Activated CD4-positive, alpha-beta memory T cell treated with anti-CD3 and anti-CD28 coated beads for 36 hours (primary cell): ENCODE results near the gene IL2RA. TPM values are rescaled to one million over a fixed set of nuclear protein-coding genes. Genes with fewer than 3 reads are reported as not detected.
"Not testable (repeated sequence)": the region's sequence is repeated elsewhere in the genome, so short reads cannot be mapped to it uniquely, and the experiment has no call there.

ENCODE experiments used
- CTCF ChIA-PET: fragments of 350-600 bp; sonication (Branson Sonifier 250); formaldehyde crosslinking; loops from one replicate; lab custom pipeline; 2021; ENCODE audit warnings: antibody characterized with exemption, inconsistent platforms; lab: Charles Lee
- POLR2A ChIA-PET: fragments of 350-600 bp; sonication (Branson Sonifier 250); formaldehyde crosslinking; loops from one replicate; lab custom pipeline; 2021; ENCODE audit warnings: antibody characterized with exemption; lab: Charles Lee
- DNase-seq: peaks from one replicate; pipeline ENCODE4 v3.0.0-alpha.2; 2020
- H3K27ac Mint-ChIP-seq: one replicate; pipeline ENCODE4 v1.8.0; 2021; ENCODE audit warnings: mixed read lengths
- H3K27me3 Mint-ChIP-seq: one replicate; pipeline ENCODE4 v1.8.0; 2021; ENCODE audit warnings: mixed read lengths
- H3K36me3 Mint-ChIP-seq: one replicate; pipeline ENCODE4 v1.8.0; 2021; ENCODE audit warnings: mixed read lengths
- H3K4me1 Mint-ChIP-seq: one replicate; pipeline ENCODE4 v1.8.0; 2021; ENCODE audit warnings: low read depth, mixed read lengths
- H3K4me3 Mint-ChIP-seq: one replicate; pipeline ENCODE4 v1.8.0; 2021; ENCODE audit warnings: mild to moderate bottlenecking, mixed read lengths
- H3K9me3 Mint-ChIP-seq: one replicate; pipeline ENCODE4 v1.8.0; 2021; ENCODE audit warnings: mixed read lengths
- intact Hi-C: fragments of 100-400 bp; cut with micrococcal nuclease; formaldehyde crosslinking; loops from one replicate; pipeline ENCODE4 v1.15.1; 2023
- total RNA-seq, 2 experiments: library from RNA; stranded (reverse); gene quantifications; one replicate each; pipeline ENCODE4 v1.2.3, GENCODE V29; 2021

IL2RA gene
- total RNA-seq, 2 experiments from 2014 or later = 961 to 988 TPM

DNA sequence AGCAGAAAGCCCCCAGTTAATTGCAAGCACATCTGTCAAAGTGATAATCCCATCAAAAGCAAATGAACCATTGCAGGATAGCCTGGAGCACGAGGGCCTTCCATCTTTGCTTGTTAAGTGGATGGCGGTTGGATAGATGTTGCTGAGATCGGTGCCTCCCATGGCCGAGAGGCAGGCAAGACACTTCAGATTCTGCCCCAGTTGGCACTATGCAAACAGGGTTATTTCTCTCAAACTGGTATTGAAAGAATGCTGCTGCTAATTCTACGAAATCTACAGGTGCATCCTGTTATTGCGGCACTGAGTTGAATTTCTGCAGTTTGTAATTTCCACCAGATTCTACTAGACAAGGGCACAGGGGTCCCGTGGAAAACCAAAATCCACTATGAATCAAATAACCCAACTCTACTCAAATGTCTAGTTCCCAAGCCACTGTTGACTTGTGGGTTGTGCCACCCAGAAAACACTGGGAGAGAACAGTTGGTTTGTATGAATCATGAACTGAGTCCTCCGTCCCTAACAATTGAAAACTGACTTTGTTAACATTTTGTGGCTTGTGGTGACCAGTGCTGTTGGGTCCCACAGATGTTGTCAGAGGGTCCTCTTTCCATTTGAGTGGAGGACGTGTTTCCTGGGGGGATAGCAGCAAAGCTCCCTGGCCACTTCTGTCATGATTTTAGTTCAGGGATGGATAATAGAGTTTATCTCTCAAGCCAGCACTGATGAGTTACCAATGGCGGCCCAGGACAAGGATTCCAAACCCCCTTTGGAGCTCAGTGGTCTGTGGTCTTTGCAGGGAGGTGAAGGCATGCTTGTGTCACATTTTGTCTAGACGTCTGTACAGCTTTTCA lies 7.1 kb upstream of the IL2RA start:
- ChIA-PET CTCF (interaction anchor here (0.7 to 10.3 kb wide), 5 partner anchors 9 to 18 kb away, joined by 4 to 112 read pairs (median 12); no protein-coding TSS in a partner anchor), POLR2A (interaction anchor here (0.7 to 14.3 kb wide), 6 partner anchors 8 to 373 kb away, joined by 3 to 343 read pairs (median 43); partner anchors contain the start of gene IL2RA)
- Mint-ChIP-seq H3K36me3 (peaks cover 3% of the 10 kb centered on the region), H3K27me3 (peaks cover 2% of the 10 kb centered on the region), H3K9me3 (peaks cover 5% of the 10 kb centered on the region), H3K27ac (peak overlapping the region; percentile 96), H3K4me1 (peaks cover 97% of the 10 kb centered on the region), H3K4me3 (peak overlapping the region; percentile 71)
- intact Hi-C loops = loop anchor here (1.0 to 5.0 kb wide), 4 partner anchors 11 to 257 kb away; partner anchors contain the start of gene GDI2
- DNase-seq = peak; percentile 60

DNA sequence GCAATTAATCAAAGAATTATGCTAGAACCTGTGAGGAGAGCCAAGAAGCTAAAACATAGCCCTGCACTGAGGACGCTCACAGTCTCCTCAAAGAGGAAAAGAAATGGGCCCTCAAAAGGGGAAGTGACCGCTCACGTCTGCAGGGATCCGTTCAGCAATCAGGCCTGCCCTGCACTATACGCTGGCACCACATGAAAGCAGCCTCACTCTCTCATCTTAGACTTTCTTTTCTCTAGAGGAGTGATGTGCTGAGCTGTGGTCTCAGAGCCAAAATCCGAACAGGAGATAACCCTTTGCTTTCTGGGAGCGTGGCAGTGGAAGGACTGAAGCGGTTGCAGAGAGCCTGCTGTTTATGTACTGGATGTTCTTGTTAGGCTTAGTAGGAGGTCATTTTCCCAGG lies 6.3 kb upstream of the IL2RA start:
- peak overlapping the region; percentile 96 for H3K27ac Mint-ChIP-seq
- peak; percentile 66 for DNase-seq
- CTCF ChIA-PET = interaction anchor here (1.3 to 10.3 kb wide), 2 partner anchors 15 to 18 kb away, joined by 9 to 112 read pairs; no protein-coding TSS in a partner anchor
- H3K4me3 Mint-ChIP-seq = peak overlapping the region; percentile 71
- H3K36me3 Mint-ChIP-seq = peaks cover 3% of the 10 kb centered on the region
- H3K4me1 Mint-ChIP-seq = peaks cover 92% of the 10 kb centered on the region
- intact Hi-C loops = loop anchor here (5.0 kb wide), 1 partner anchor 256 kb away; the partner anchor contains the start of gene GDI2
- POLR2A ChIA-PET = interaction anchor here (0.9 to 14.3 kb wide), 3 partner anchors 15 to 18 kb away, joined by 4 to 343 read pairs (median 157); no protein-coding TSS in a partner anchor
- H3K27me3 Mint-ChIP-seq = peaks cover 2% of the 10 kb centered on the region
- H3K9me3 Mint-ChIP-seq = peaks cover 4% of the 10 kb centered on the region

DNA sequence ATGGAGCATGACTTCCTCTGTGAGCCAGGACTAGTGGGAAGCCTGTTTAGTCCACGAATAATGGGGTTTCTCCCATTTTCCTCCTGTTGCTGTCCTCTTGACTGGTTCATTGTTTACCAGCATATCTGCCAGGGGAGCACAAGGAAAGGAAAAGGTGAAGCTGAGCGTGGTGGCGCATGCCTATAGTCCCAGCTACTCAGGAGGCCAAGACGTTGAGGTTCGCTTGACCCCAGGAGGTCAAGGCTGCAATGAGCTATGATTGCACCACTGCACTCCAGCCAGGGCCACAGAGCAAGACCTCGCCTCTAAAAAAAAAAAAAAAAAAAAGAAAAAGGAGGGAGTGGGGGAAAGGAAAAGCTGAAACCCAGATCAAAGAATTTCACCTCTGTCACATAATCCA lies 5.8 kb upstream of the IL2RA start:
- Mint-ChIP-seq H3K27ac (peak overlapping the region; percentile 96), H3K36me3 (peaks cover 3% of the 10 kb centered on the region), H3K27me3 (peaks cover 2% of the 10 kb centered on the region), H3K4me3 (peak overlapping the region; percentile 71), H3K9me3 (peaks cover 3% of the 10 kb centered on the region), H3K4me1 (peaks cover 89% of the 10 kb centered on the region)
- DNase-seq = peak; percentile 10
- ChIA-PET POLR2A (interaction anchor here (0.9 to 14.3 kb wide), 3 partner anchors 16 to 19 kb away, joined by 4 to 343 read pairs (median 157); no protein-coding TSS in a partner anchor), CTCF (interaction anchor here (1.3 to 10.3 kb wide), 2 partner anchors 16 to 19 kb away, joined by 9 to 112 read pairs; no protein-coding TSS in a partner anchor)
- intact Hi-C loops = loop anchor here (5.0 kb wide), 1 partner anchor 256 kb away; the partner anchor contains the start of gene GDI2

GRCh38 chr10:6067457-6067856 lies 5.3 kb upstream of the IL2RA start:
- POLR2A ChIA-PET = interaction anchor here (0.9 to 14.3 kb wide), 3 partner anchors 16 to 19 kb away, joined by 4 to 343 read pairs (median 157); no protein-coding TSS in a partner anchor
- Mint-ChIP-seq H3K27me3 (peaks cover 2% of the 10 kb centered on the region), H3K27ac (peak overlapping the region; percentile 96), H3K9me3 (peaks cover 3% of the 10 kb centered on the region), H3K4me1 (peaks cover 89% of the 10 kb centered on the region), H3K36me3 (peaks cover 3% of the 10 kb centered on the region), H3K4me3 (peak overlapping the region; percentile 10)
- CTCF ChIA-PET = interaction anchor here (1.3 to 10.3 kb wide), 2 partner anchors 16 to 19 kb away, joined by 9 to 112 read pairs; no protein-coding TSS in a partner anchor
- DNase-seq = peak; percentile 7
- intact Hi-C loops = loop anchor here (5.0 kb wide), 1 partner anchor 255 kb away; the partner anchor contains the start of gene GDI2

- H3K36me3 Mint-ChIP-seq = peaks cover 16% of the 10 kb centered on the region
- ChIA-PET CTCF (interaction anchor here (1.3 to 10.3 kb wide), 2 partner anchors 17 to 21 kb away, joined by 11 to 112 read pairs; no protein-coding TSS in a partner anchor), POLR2A (interaction anchor here (0.7 to 14.3 kb wide), 5 partner anchors 9 to 1192 kb away, joined by 3 to 343 read pairs (median 7); no protein-coding TSS in a partner anchor)
- DNase-seq = peak; percentile 27
- peak overlapping the region; percentile 24 for H3K4me3 Mint-ChIP-seq
- peaks cover 75% of the 10 kb centered on the region for H3K4me1 Mint-ChIP-seq
- peak overlapping the region; percentile 80 for H3K27ac Mint-ChIP-seq
- intact Hi-C loops = loop anchor here (5.0 kb wide), 1 partner anchor 254 kb away; the partner anchor contains the start of gene GDI2
- H3K27me3 Mint-ChIP-seq = peaks cover 2% of the 10 kb centered on the region
- peaks cover 3% of the 10 kb centered on the region for H3K9me3 Mint-ChIP-seq
Measured at GRCh38 chr10:6065835-6066234, 3.7 kb upstream of the IL2RA start.

- POLR2A ChIA-PET = interaction anchor here (1.0 to 14.3 kb wide), 4 partner anchors 10 to 21 kb away, joined by 3 to 343 read pairs (median 82); no protein-coding TSS in a partner anchor
- CTCF ChIA-PET = interaction anchor here (10.3 kb wide), 1 partner anchor 21 kb away, joined by 112 read pairs; no protein-coding TSS in a partner anchor
- H3K9me3 Mint-ChIP-seq = peaks cover 3% of the 10 kb centered on the region
- H3K36me3 Mint-ChIP-seq = peaks cover 20% of the 10 kb centered on the region
- H3K4me1 Mint-ChIP-seq = peaks cover 71% of the 10 kb centered on the region
- peak overlapping the region; percentile 10 for H3K4me3 Mint-ChIP-seq
- H3K27ac Mint-ChIP-seq = peak overlapping the region; percentile 80
- H3K27me3 Mint-ChIP-seq = peaks cover 2% of the 10 kb centered on the region
- intact Hi-C loops = loop anchor here (5.0 kb wide), 1 partner anchor 253 kb away; the partner anchor contains the start of gene GDI2
- DNase-seq = peak; percentile 50
Measured at GRCh38 chr10:6065406-6065805, 3.2 kb upstream of the IL2RA start.

DNA sequence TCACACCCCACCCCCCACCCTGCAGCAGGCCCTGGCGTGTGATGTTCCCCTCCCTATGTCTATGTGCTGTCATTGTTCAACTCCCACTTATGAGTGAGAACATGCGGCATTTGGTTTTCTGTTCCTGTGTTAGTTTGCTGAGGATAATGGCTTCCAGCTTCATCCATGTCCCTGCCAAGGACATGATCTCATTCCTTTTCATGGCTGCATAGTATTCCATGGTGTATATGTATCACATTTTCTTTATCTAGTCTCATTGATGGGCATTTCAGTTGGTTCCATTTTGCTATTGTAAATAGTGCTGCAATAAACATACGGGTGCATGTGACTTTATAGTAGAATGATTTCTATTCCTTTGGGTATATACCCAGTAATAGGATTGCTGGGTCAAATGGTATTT lies 2.6 kb upstream of the IL2RA start:
- Mint-ChIP-seq H3K4me3 (peak overlapping the region; percentile 10), H3K27ac (peak overlapping the region; percentile 80), H3K4me1 (peaks cover 67% of the 10 kb centered on the region), H3K36me3 (peaks cover 27% of the 10 kb centered on the region)
- intact Hi-C loops = loop anchor here (5.0 kb wide), 1 partner anchor 252 kb away; the partner anchor contains the start of gene GDI2
- H3K27me3 Mint-ChIP-seq, CTCF ChIA-PET, POLR2A ChIA-PET, H3K9me3 Mint-ChIP-seq: not testable (repeated sequence)
- DNase-seq = peak; percentile 1

DNA sequence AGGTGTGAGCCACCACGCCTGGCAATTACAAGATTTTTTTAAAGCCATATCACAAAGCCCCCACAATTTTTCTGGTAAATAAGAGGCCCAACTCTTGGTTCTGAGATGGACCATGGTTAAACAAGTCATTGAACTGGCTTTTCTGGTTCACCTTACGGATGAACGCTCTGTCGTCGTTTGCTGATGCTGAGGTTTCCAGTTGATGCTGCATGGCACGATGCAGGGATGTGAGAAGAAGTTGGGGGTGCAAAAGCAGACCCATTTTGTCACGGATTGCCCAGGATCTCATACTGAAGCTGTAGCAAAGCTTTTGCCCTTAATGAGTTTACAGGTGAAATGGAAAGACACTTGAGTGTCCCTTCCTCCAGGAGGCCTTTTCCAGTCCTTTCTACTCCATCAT lies 2.0 kb upstream of the IL2RA start:
- POLR2A ChIA-PET = interaction anchor here (0.7 to 4.7 kb wide), 2 partner anchors 8 to 20 kb away, joined by 3 to 78 read pairs; no protein-coding TSS in a partner anchor
- Mint-ChIP-seq H3K27ac (peak overlapping the region; percentile 28), H3K9me3 (peaks cover 3% of the 10 kb centered on the region), H3K4me1 (peaks cover 63% of the 10 kb centered on the region), H3K36me3 (peaks cover 33% of the 10 kb centered on the region), H3K27me3 (peaks cover 2% of the 10 kb centered on the region), H3K4me3 (no peak overlapping the region)
- peak; percentile 5 for DNase-seq
- CTCF ChIA-PET = interaction anchor here (3.5 to 3.9 kb wide), 2 partner anchors 19 to 22 kb away, joined by 21 to 27 read pairs; no protein-coding TSS in a partner anchor
- intact Hi-C loops = no loop called here

DNA sequence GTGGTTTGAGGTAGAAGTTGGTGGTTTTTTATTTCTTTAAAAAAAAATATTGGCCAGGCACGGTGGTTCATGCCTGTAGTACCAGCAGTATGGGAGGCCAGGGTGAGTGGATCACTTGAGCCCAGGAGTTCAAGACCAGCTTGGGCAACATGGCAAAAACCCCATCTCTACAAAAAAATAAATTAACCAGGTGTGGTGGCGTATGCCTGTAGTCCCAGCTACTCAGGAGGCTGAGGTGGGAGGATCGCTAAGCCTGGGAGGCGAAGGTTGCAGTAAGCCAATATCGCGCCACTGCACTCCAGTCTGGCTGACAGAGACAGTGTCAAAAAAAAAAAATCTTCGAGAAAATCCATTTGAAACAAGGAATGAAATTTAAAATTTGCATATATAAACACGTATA lies 1.1 kb downstream of the IL2RA start:
- ChIA-PET CTCF (interaction anchor here (0.6 to 3.9 kb wide), 4 partner anchors 10 to 47 kb away, joined by 3 to 27 read pairs (median 13); no protein-coding TSS in a partner anchor), POLR2A (interaction anchor here (0.7 to 4.7 kb wide), 6 partner anchors 9 to 520 kb away, joined by 4 to 78 read pairs (median 38); no protein-coding TSS in a partner anchor)
- peaks cover 3% of the 10 kb centered on the region for H3K9me3 Mint-ChIP-seq
- peaks cover 64% of the 10 kb centered on the region for H3K36me3 Mint-ChIP-seq
- H3K4me3 Mint-ChIP-seq = peak overlapping the region; percentile 99
- H3K4me1 Mint-ChIP-seq = peaks cover 64% of the 10 kb centered on the region
- no peaks in the 10 kb centered on the region for H3K27me3 Mint-ChIP-seq
- DNase-seq = peak; percentile 46
- peak overlapping the region; percentile 99 for H3K27ac Mint-ChIP-seq
- intact Hi-C loops = no loop called here

- ChIA-PET POLR2A (interaction anchor here (1.2 to 4.7 kb wide), 4 partner anchors 7 to 27 kb away, joined by 3 to 78 read pairs (median 74); no protein-coding TSS in a partner anchor), CTCF (no interaction called here)
- Mint-ChIP-seq H3K36me3 (peaks cover 71% of the 10 kb centered on the region), H3K27me3 (no peaks in the 10 kb centered on the region), H3K4me1 (peaks cover 59% of the 10 kb centered on the region), H3K9me3 (no peaks in the 10 kb centered on the region), H3K4me3 (peak overlapping the region; percentile 99), H3K27ac (peak overlapping the region; percentile 99)
- peak; percentile 8 for DNase-seq
- intact Hi-C loops = loop anchor here (2.0 to 10.0 kb wide), 5 partner anchors 15 to 1985 kb away; partner anchors contain the start of gene TASOR2
Measured at GRCh38 chr10:6059506-6059905, 2.7 kb downstream of the IL2RA start.
